OCI-LY7 (cell line): ENCODE data around the gene STPG3. TPM values are rescaled to one million over a fixed set of nuclear protein-coding genes. Genes with fewer than 3 reads are reported as not detected.
A peak's percentile ranks its signal among the peaks of the same experiment; 100 is the strongest.

Experiments
- BruUV-seq: library from RNA; stranded (reverse); fragments of 400-500 nt; replicated peaks from 2 replicates; lab custom pipeline; 2021; lab: Mats Ljungman, UMichigan
- CTCF ChIA-PET: fragments of 300-600 bp; sonication (Branson Sonifier 250); formaldehyde crosslinking; loops from one replicate; lab custom pipeline; 2022; ENCODE audit warnings: antibody characterized with exemption; ENCODE audit not compliant: unreplicated experiment; lab: Charles Lee
- POLR2A ChIA-PET: fragments of 300-600 bp; sonication (Branson Sonifier 250); formaldehyde crosslinking; loops from one replicate; lab custom pipeline; 2022; ENCODE audit warnings: antibody characterized with exemption; lab: Charles Lee
- DNase-seq: peaks from one replicate; pipeline ENCODE4 v3.0.0-alpha.2; 2015; ENCODE audit warnings: low spot score
- H2AFZ ChIP-seq: fragments of 200-600 bp; sonication (generic), shearing (Covaris generic); 2 replicates; pipeline ENCODE4 v1.6.1; 2014; ENCODE audit warnings: mild to moderate bottlenecking, antibody characterized with exemption, low read length, moderate library complexity
- H3K27ac ChIP-seq: fragments of 200-600 bp; sonication (generic); 2 replicates; pipeline ENCODE4 v1.5.1; 2014; ENCODE audit warnings: mixed run types, low read depth, mild to moderate bottlenecking, moderate library complexity, low read length, inconsistent platforms; ENCODE audit not compliant: poor library complexity, severe bottlenecking
- H3K36me3 ChIP-seq: fragments of 200-600 bp; sonication (generic); 2 replicates; pipeline ENCODE4 v1.6.1; 2014; ENCODE audit warnings: mild to moderate bottlenecking, antibody characterized with exemption, low read length, moderate library complexity, mixed read lengths; ENCODE audit not compliant: insufficient read depth
- H3K4me1 ChIP-seq: fragments of 200-600 bp; sonication (generic); 2 replicates; pipeline ENCODE4 v1.5.1; 2014; ENCODE audit warnings: mild to moderate bottlenecking, low read length; ENCODE audit not compliant: insufficient read depth, poor library complexity, severe bottlenecking
- H3K4me2 ChIP-seq: fragments of 200-600 bp; sonication (generic); 2 replicates; pipeline ENCODE4 v1.6.1; 2014; ENCODE audit warnings: mild to moderate bottlenecking, low read length
- H3K4me3 ChIP-seq: fragments of 200-600 bp; sonication (generic); 2 replicates; pipeline ENCODE4 v1.5.1; 2014; ENCODE audit warnings: mild to moderate bottlenecking, low read depth, low read length; ENCODE audit not compliant: poor library complexity, severe bottlenecking
- H3K79me2 ChIP-seq: fragments of 200-600 bp; sonication (generic); 2 replicates; pipeline ENCODE4 v1.6.1; 2016; ENCODE audit warnings: low read depth, mild to moderate bottlenecking, low read length, moderate library complexity, mixed read lengths; ENCODE audit not compliant: insufficient read depth
- H3K9me2 ChIP-seq: fragments of 200-600 bp; sonication (generic); 2 replicates; pipeline ENCODE4 v1.6.1; 2016; ENCODE audit warnings: mild to moderate bottlenecking, low read length, mixed read lengths; ENCODE audit not compliant: insufficient read depth
- H3K9me3 ChIP-seq: fragments of 200-600 bp; sonication (generic); 2 replicates; pipeline ENCODE4 v1.6.1; 2014; ENCODE audit warnings: mild to moderate bottlenecking, mixed run types, low read length, mixed read lengths
- H4K20me1 ChIP-seq: fragments of 200-600 bp; sonication (generic); 2 replicates; pipeline ENCODE4 v1.6.1; 2014; ENCODE audit warnings: mild to moderate bottlenecking, antibody characterized with exemption, low read length, moderate library complexity, mixed read lengths; ENCODE audit not compliant: insufficient read depth
- CTCF ChIP-seq: fragments of 200-600 bp; sonication (generic); conservative IDR thresholded peaks from 2 replicates; pipeline ENCODE4 v1.5.1; 2014; ENCODE audit warnings: mild to moderate bottlenecking, antibody characterized with exemption, low read length, moderate library complexity, mixed read lengths
- EZH2phosphoT487 ChIP-seq: fragments of 200-600 bp; sonication (generic); IDR thresholded peaks from 2 replicates; pipeline ENCODE4 v1.6.1; 2018; ENCODE audit warnings: low read depth, borderline replicate concordance, mild to moderate bottlenecking, mixed run types, antibody characterized with exemption, low read length, moderate library complexity, mixed read lengths
- intact Hi-C: fragments of 100-400 bp; cut with micrococcal nuclease; formaldehyde crosslinking; loops from one replicate; pipeline ENCODE4 v1.10.0; 2022; ENCODE audit not compliant: unreplicated experiment
- total RNA-seq, 2 experiments: library from RNA; depleted of rRNA in 1 of 2; stranded (reverse); fragments of >200 nt in 1 of 2; shearing (Covaris generic) in 1 of 2; gene quantifications; 2 replicates each; pipeline ENCODE4 v1.2.3, GENCODE V29; 2014 to 2022

Gene STPG3
- total RNA-seq, 2 experiments from 2014 or later: 0.73 to 2.7 TPM

GRCh38 chr9:137254624-137255447 is 3.8 kb downstream of the STPG3 start, which contains the start of gene NELFB:
Gene NELFB (plus strand): TSS chr9:137255327.
- TF ChIP-seq CTCF: no peak
- TF ChIP-seq EZH2phosphoT487: no peak
- H3K27ac ChIP-seq: peak within 1 kb of the TSS; percentile 62
- H3K79me2 ChIP-seq: peaks cover 24% of the 10 kb centered on the region
- H3K9me3 ChIP-seq: no peaks in the 10 kb centered on the region
- CTCF ChIA-PET: interaction anchor here (0.6 kb wide), 1 partner anchor 191 kb away, joined by 3 read pairs; no protein-coding TSS in a partner anchor
- POLR2A ChIA-PET: interaction anchor here (0.7 to 4.4 kb wide), 8 partner anchors 12 to 125 kb away, joined by 3 to 26 read pairs (median 6); partner anchors contain the start of gene TUBB4B
- peak within 1 kb of the TSS; percentile 98 for H3K4me3 ChIP-seq
- H2AFZ ChIP-seq: peak within 1 kb of the TSS; percentile 76
- H3K9me2 ChIP-seq: no peaks in the 10 kb centered on the region
- H4K20me1 ChIP-seq: peaks cover 5% of the 10 kb centered on the region; the same call in 1 of the 2 replicates
- intact Hi-C loops: loop anchor here (1.0 kb wide), 1 partner anchor 14 kb away; the partner anchor contains the start of gene TUBB4B
- H3K4me2 ChIP-seq: peak within 1 kb of the TSS; percentile 94
- peaks cover 36% of the 10 kb centered on the region for H3K36me3 ChIP-seq
- peaks cover 53% of the 10 kb centered on the region for H3K4me1 ChIP-seq
- DNase-seq: peak; percentile 92
- BruUV-seq: no TSS peak

DNA sequence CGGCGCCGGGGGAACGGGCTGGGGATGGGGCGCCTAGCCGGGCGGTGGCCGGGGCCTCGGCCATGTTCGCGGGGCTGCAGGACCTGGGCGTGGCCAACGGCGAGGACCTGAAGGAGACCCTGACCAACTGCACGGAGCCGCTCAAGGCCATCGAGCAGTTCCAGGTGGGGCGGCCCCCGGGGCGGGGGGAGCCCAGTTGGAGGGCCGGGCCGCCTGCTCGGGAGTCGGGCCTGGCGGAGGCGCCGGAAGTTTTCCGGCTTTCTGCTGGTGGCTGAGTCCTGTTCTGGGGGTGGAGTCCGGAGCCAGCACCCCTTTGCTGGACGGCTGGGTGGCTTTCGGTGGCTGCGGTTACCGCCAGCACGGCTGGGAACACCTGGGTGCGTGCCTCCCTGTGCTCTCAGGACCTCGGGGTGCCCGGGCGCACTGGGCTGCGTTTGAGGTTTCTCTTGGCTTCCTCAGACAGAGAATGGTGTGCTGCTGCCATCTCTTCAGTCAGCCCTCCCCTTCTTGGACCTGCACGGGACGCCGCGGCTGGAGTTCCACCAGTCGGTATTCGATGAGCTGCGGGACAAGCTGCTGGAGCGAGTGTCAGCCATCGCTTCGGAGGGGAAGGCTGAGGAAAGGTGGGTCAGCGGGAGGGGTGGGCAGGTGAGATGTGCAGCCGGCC is 4.5 kb downstream of the STPG3 start:
- peak overlapping the region; percentile 98 for H3K4me3 ChIP-seq
- peak overlapping the region; percentile 62 for H3K27ac ChIP-seq
- H3K4me2 ChIP-seq: peak overlapping the region; percentile 93
- intact Hi-C loops: loop anchor here (1.0 kb wide), 1 partner anchor 14 kb away; the partner anchor contains the start of gene TUBB4B
- peak; percentile 42 for DNase-seq
- H2AFZ ChIP-seq: peak overlapping the region; percentile 32; the same call in 1 of the 2 replicates
- no TSS peak for BruUV-seq
- peaks cover 53% of the 10 kb centered on the region for H3K4me1 ChIP-seq
- peaks cover 24% of the 10 kb centered on the region for H3K79me2 ChIP-seq
- no peaks in the 10 kb centered on the region for H3K9me2 ChIP-seq
- H3K9me3 ChIP-seq: no peaks in the 10 kb centered on the region
- H4K20me1 ChIP-seq: peaks cover 5% of the 10 kb centered on the region; the same call in 1 of the 2 replicates
- H3K36me3 ChIP-seq: peaks cover 39% of the 10 kb centered on the region
- POLR2A ChIA-PET: interaction anchor here (0.9 to 4.4 kb wide), 3 partner anchors 14 to 126 kb away, joined by 3 to 26 read pairs (median 3); partner anchors contain the start of gene TUBB4B
- TF ChIP-seq EZH2phosphoT487 (no peak), CTCF (no peak)
- CTCF ChIA-PET: no interaction called here
